Measurements from ENCODE around the gene MLXIP. TPM values are rescaled to one million over a fixed set of nuclear protein-coding genes. Genes with fewer than 3 reads are reported as not detected.
"Not testable (repeated sequence)": the region's sequence is repeated elsewhere in the genome, so short reads cannot be mapped to it uniquely, and the experiment has no call there.

Gene MLXIP
- total RNA-seq, 3 donors from 2014 or later, result 194 to 230 (median 201) TPM

GRCh38 chr12:122031342-122032216 lies 47.0 kb upstream of the MLXIP start:
- H3K4me3 ChIP-seq, result no peak overlapping the region
- H3K4me1 ChIP-seq (ENCODE audit: low read depth), result no peaks in the 10 kb centered on the region
- no peaks in the 10 kb centered on the region for H3K9me3 ChIP-seq
- DNase-seq, result peak in 2 of 3 donors; percentile 67 to 75
- intact Hi-C loops (cut with DNase I, micrococcal nuclease), result no loop called here
- TF ChIP-seq CTCF (IDR thresholded peaks at IDR 0.05), result peak; percentile 63
- H3K36me3 ChIP-seq (ENCODE audit: low read depth), result no peaks in the 10 kb centered on the region
- ATAC-seq, result peak; percentile 83

- no peak for ATAC-seq
- intact Hi-C loops (cut with DNase I, micrococcal nuclease), result no loop called here
Measured at GRCh38 chr12:122032580-122032979, 46.0 kb upstream of the MLXIP start.

GRCh38 chr12:122035292-122035691 lies 43.3 kb upstream of the MLXIP start:
- intact Hi-C loops (cut with DNase I, micrococcal nuclease), result no loop called here
- no peak for ATAC-seq
- Histone ChIP-seq H3K4me1 (ENCODE audit: low read depth) (peaks cover 8% of the 10 kb centered on the region), H3K36me3 (ENCODE audit: low read depth) (no peaks in the 10 kb centered on the region), H3K4me3 (no peak overlapping the region), H3K9me3 (no peaks in the 10 kb centered on the region)
- no peak for DNase-seq
- TF ChIP-seq CTCF (IDR thresholded peaks at IDR 0.05), result no peak

More at GRCh38 chr12:122032580-122032979, 46.0 kb upstream of the MLXIP start:
- TF ChIP-seq CTCF (IDR thresholded peaks at IDR 0.05), result no peak
- H3K36me3 ChIP-seq (ENCODE audit: low read depth), result no peaks in the 10 kb centered on the region
- H3K4me3 ChIP-seq, result no peak overlapping the region
- no peaks in the 10 kb centered on the region for H3K4me1 ChIP-seq (ENCODE audit: low read depth)
- H3K9me3 ChIP-seq, result no peaks in the 10 kb centered on the region
- no peak for DNase-seq

GRCh38 chr12:122036153-122036552 lies 42.4 kb upstream of the MLXIP start:
- H3K4me1 ChIP-seq (ENCODE audit: low read depth), result peaks cover 9% of the 10 kb centered on the region
- no peaks in the 10 kb centered on the region for H3K36me3 ChIP-seq (ENCODE audit: low read depth)
- intact Hi-C loops (cut with DNase I, micrococcal nuclease), result no loop called here

GRCh38 chr12:122040579-122041386 lies 37.8 kb upstream of the MLXIP start:
- intact Hi-C loops (cut with DNase I, micrococcal nuclease), result no loop called here
- H3K36me3 ChIP-seq (ENCODE audit: low read depth), result no peaks in the 10 kb centered on the region
- ATAC-seq (peak; percentile 99), DNase-seq (peak; percentile 79 to 81 (median 79))
- peaks cover 13% of the 10 kb centered on the region for H3K4me1 ChIP-seq (ENCODE audit: low read depth)
- H3K9me3 ChIP-seq, result no peaks in the 10 kb centered on the region
- no peak overlapping the region for H3K4me3 ChIP-seq
- no peak for TF ChIP-seq CTCF (IDR thresholded peaks at IDR 0.05)

More at GRCh38 chr12:122036153-122036552, 42.4 kb upstream of the MLXIP start:
- no peaks in the 10 kb centered on the region for H3K9me3 ChIP-seq
- ATAC-seq (no peak), DNase-seq (no peak)
- no peak overlapping the region for H3K4me3 ChIP-seq
- TF ChIP-seq CTCF (IDR thresholded peaks at IDR 0.05), result no peak

- H3K36me3 ChIP-seq (ENCODE audit: low read depth); intact Hi-C loops (cut with DNase I, micrococcal nuclease): not testable (repeated sequence)
Measured at GRCh38 chr12:122041458-122041857, 37.1 kb upstream of the MLXIP start.

More at GRCh38 chr12:122041458-122041857, 37.1 kb upstream of the MLXIP start:
- not testable (repeated sequence) for ATAC-seq, H3K9me3 ChIP-seq, H3K4me3 ChIP-seq, DNase-seq
- H3K4me1 ChIP-seq (ENCODE audit: low read depth), result peaks cover 13% of the 10 kb centered on the region

Data from mucosa of descending colon (tissue), 3 donors.